ENCODE data around the gene THUMPD3. TPM values are rescaled to one million over a fixed set of nuclear protein-coding genes. Genes with fewer than 3 reads are reported as not detected.

The THUMPD3 gene
- total and polyA plus RNA-seq, 9 of the 15 experiments (the other 6 are each of a cell fraction or from before 2014, with no cell fraction given) = 58.3 to 132 (median 113) TPM

DNA sequence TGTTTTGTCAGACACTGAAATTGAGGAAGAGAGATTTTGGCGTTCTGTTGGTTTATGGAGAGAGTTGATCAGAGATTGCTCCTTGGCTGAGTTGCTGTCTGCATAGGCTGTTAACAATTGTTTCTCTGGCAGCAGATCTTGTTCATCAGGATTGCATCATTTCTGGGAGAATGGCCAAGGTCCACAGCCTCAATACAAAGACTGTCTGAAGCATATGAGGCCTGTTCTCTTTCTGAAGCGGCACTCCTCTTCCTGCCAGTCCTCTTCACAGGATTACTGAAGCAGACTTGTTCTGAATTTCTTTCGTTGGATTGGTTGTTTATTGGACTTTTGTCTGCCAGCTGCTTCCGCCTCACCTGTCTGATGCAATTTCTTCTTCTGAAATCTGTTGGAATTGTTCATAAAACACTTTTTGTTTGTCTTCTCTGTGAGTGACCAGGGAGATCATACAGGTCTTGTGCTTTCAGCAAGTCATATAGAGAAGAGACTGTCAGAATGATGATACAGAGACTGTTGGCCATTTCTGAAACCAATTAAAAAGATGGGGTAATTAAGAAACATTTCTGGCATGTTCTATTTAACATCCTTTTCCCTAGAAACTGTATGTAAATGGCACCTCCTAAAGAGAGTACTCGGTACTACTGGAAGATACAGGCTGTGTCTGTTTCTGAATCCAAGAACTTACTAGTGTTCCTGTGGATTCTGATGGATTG, 60.0 kb downstream of the THUMPD3 start (continued):
- TF ChIP-seq PBX2 (CRISPR knock-in tag; IDR thresholded peaks at IDR 0.05; ENCODE audit: low read depth) = no peak
- TF ChIP-seq PBX2 (tag; conservative IDR thresholded peaks at IDR 0.05; ENCODE audit: low read depth) = 0 out of 2 replicates have a peak, but pooled peaks have one; percentile 15
- no peak for TF ChIP-seq NR0B1 (IDR thresholded peaks at IDR 0.05; ENCODE audit: partially characterized antibody)
- no peak for TF ChIP-seq KLF10 (CRISPR knock-in tag; IDR thresholded peaks at IDR 0.05)
- TF ChIP-seq CXXC5 (CRISPR knock-in tag; IDR thresholded peaks at IDR 0.05) = peak; percentile 74; the same call in 1 of the 2 replicates
- no peak for TF ChIP-seq ZNF174 (CRISPR knock-in tag; IDR thresholded peaks at IDR 0.05)
- no peak for TF ChIP-seq ARHGAP35 (IDR thresholded peaks at IDR 0.05; ENCODE audit: partially characterized antibody)
- no peak for TF ChIP-seq YY1 (IDR thresholded peaks at IDR 0.05; ENCODE audit: borderline replicate concordance in 1 of 3, control insufficient read depth in 1 of 3, extremely low read depth in 1 of 3, insufficient read depth in 3 of 3, insufficient read length in 1 of 3, insufficient replicate concordance in 2 of 3, low read depth in 1 of 3, low read length in 2 of 3)
- TF ChIP-seq MAFK (IDR thresholded peaks at IDR 0.05; ENCODE audit: low read length) = 0 out of 2 replicates have a peak, but pooled peaks have one; percentile 22
- TF ChIP-seq FOXK2 (conservative IDR thresholded peaks at IDR 0.05 in 1 of 2, IDR thresholded peaks at IDR 0.05 in 1 of 2; ENCODE audit: low read depth in 2 of 2) = peak in 1 of 2 experiments; percentile 19; a peak in 1 of 4 replicates
- TF ChIP-seq, protein P1, sequence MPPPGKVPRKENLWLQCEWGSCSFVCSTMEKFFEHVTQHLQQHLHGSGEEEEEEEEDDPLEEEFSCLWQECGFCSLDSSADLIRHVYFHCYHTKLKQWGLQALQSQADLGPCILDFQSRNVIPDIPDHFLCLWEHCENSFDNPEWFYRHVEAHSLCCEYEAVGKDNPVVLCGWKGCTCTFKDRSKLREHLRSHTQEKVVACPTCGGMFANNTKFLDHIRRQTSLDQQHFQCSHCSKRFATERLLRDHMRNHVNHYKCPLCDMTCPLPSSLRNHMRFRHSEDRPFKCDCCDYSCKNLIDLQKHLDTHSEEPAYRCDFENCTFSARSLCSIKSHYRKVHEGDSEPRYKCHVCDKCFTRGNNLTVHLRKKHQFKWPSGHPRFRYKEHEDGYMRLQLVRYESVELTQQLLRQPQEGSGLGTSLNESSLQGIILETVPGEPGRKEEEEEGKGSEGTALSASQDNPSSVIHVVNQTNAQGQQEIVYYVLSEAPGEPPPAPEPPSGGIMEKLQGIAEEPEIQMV (tag; conservative IDR thresholded peaks at IDR 0.05; ENCODE audit: low read depth) = peak; percentile 51; the same call in 1 of the 2 replicates
- TF ChIP-seq ZC3H8 (IDR thresholded peaks at IDR 0.05) = peak; percentile 35; the same call in 1 of the 2 replicates
- no peak for TF ChIP-seq ZNF444 (CRISPR knock-in tag; IDR thresholded peaks at IDR 0.05)
- TF ChIP-seq TFAP4 (CRISPR knock-in tag; IDR thresholded peaks at IDR 0.05; ENCODE audit: borderline replicate concordance) = peak; percentile 42; the same call in 1 of the 2 replicates
- no peak for TF ChIP-seq ZNF316 (IDR thresholded peaks at IDR 0.05)
- TF ChIP-seq DMBX1 (CRISPR knock-in tag; IDR thresholded peaks at IDR 0.05; ENCODE audit: borderline replicate concordance) = peak; percentile 87
- TF ChIP-seq RBM14 (IDR thresholded peaks at IDR 0.05; ENCODE audit: borderline replicate concordance, insufficient read depth, low read depth, low read length) = no peak
- TF ChIP-seq GATAD2B (IDR thresholded peaks at IDR 0.05; ENCODE audit: borderline replicate concordance) = peak; percentile 26; the same call in 1 of the 2 replicates
- no peak for TF ChIP-seq ADNP (tag; IDR thresholded peaks at IDR 0.05)
